Naive B cell (primary cell): ENCODE results near the gene MCF2L. TPM values are rescaled to one million over a fixed set of nuclear protein-coding genes. Genes with fewer than 3 reads are reported as not detected.
"Not testable (repeated sequence)": the region's sequence is repeated elsewhere in the genome, so short reads cannot be mapped to it uniquely, and the experiment has no call there.

Source experiments
- ATAC-seq, 2 donors: fragments of 150-1000 bp; cut with Tn5 transposase; 2 replicates each; pipeline ENCODE4 v1.10.0; 2021; ENCODE audit warnings: low read depth in 2 of 2, mild to moderate bottlenecking in 2 of 2, moderate library complexity in 2 of 2
- DNase-seq: peaks from one replicate; pipeline ENCODE4 v3.0.0; 2022
- H3K27ac Mint-ChIP-seq, 6 donors: one replicate each; pipeline ENCODE4 v1.8.0; 2020 to 2022; ENCODE audit warnings: mild to moderate bottlenecking in 6 of 6, mixed read lengths in 6 of 6, moderate library complexity in 5 of 6, inconsistent platforms in 2 of 6
- H3K27me3 Mint-ChIP-seq, 3 donors: one replicate each; pipeline ENCODE4 v1.8.0; 2021 to 2022; ENCODE audit warnings: mixed read lengths in 3 of 3, mild to moderate bottlenecking in 1 of 3
- H3K36me3 Mint-ChIP-seq, 2 donors: one replicate each; pipeline ENCODE4 v1.8.0; 2020 to 2022; ENCODE audit warnings: mixed read lengths in 2 of 2, inconsistent platforms in 1 of 2, mild to moderate bottlenecking in 1 of 2
- H3K4me1 Mint-ChIP-seq, 3 donors: one replicate each; pipeline ENCODE4 v1.8.0; 2020 to 2022; ENCODE audit warnings: mixed read lengths in 3 of 3, inconsistent platforms in 1 of 3, mild to moderate bottlenecking in 1 of 3, moderate library complexity in 1 of 3
- H3K4me3 Mint-ChIP-seq, 8 donors: one replicate each; pipeline ENCODE4 v1.8.0; 2020 to 2022; ENCODE audit warnings: mild to moderate bottlenecking in 8 of 8, mixed read lengths in 8 of 8, moderate library complexity in 8 of 8, inconsistent platforms in 2 of 8
- H3K9me3 Mint-ChIP-seq, 7 donors: one replicate each; pipeline ENCODE4 v1.8.0; 2020 to 2022; ENCODE audit warnings: mixed read lengths in 7 of 7, mild to moderate bottlenecking in 5 of 7, inconsistent platforms in 2 of 7, moderate library complexity in 1 of 7
- polyA plus RNA-seq, 6 donors: library from polyadenylated mRNA; unstranded; fragments of 300-500 nt; fragmentation: Illumina TruSeq; gene quantifications; one replicate each; pipeline ENCODE4 v1.2.3, GENCODE V29; 2021; ENCODE audit warnings: low read depth in 6 of 6

Gene MCF2L
- polyA plus RNA-seq, 6 donors from 2014 or later: 2.1 to 4.7 (median 4.2) TPM

DNA sequence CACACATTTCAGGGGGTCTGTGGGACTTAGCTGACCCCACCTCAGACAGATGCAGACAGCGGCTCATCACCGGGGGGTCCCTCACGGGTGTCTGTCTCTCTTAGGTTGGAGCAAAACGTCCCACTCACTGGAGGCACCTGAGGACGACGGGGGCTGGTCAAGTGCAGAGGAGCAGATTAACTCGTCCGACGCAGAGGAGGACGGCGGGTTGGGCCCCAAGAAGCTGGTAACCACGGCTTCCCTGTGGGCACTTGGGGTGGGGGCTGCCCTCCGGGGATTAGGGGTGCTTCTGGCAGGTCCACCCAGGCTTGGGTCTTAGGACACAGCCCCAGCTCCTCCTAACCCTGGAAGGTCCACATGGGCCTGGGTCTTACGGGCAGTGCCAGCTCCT lies 125.4 kb downstream of the MCF2L start:
- no peak overlapping the region for H3K27ac Mint-ChIP-seq
- ATAC-seq: no peak
- no peaks in the 10 kb centered on the region for H3K9me3 Mint-ChIP-seq
- no peak for DNase-seq
- no peaks in the 10 kb centered on the region for H3K27me3 Mint-ChIP-seq
- H3K4me1 Mint-ChIP-seq: no peaks in the 10 kb centered on the region
- no peak overlapping the region for H3K4me3 Mint-ChIP-seq
- H3K36me3 Mint-ChIP-seq: peaks cover 7 to 19% of the 10 kb centered on the region in 2 donors

DNA sequence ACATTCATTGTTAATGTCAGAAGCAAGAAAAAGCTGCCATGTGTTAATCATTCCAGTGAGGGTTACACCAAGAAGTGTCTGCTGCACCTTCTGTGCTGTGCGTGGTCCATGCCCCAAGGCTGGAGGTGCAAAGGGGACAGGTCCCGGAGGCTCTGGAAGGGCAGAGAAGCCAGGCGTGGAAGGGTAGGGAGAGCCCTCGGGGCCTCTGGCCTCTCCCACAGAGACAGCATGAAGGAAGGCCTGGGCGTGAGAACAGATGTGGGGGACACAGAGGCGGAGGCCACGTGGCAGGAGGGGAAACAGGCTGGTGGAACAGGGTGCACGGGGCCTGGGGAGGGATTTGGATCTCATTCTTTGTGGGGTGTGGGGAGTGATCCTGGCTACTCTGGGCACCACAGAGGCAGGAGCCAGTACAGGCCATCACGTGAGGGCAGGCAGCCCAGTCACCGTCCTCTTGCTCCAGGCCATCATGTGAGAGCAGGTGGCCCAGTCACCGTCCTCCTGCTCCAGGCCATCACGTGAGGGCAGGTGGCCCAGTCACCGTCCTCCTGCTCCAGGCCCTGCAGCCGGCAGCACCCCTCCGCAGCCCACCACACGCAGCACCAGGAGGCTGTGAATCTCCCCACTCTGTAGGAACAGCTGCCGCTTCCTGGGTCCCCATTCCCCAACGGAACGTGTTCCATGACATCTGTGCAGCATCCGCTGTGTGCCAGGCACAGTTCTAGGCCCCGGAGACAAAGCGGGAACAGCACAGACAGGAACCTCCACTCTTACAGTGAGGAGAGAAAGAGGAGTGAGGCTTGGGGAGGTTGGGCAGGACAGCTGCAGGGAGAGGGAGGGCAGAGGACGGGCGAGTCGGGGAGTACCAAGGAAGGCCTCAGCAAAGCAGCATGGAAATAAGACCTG lies 126.4 kb downstream of the MCF2L start:
- Mint-ChIP-seq H3K9me3 (no peaks in the 10 kb centered on the region), H3K4me1 (no peaks in the 10 kb centered on the region), H3K27ac (peak overlapping the region in 1 of 6 donors; percentile 20), H3K4me3 (peak overlapping the region in 1 of 8 donors; percentile 29), H3K36me3 (peaks cover 7 to 19% of the 10 kb centered on the region in 2 donors), H3K27me3 (no peaks in the 10 kb centered on the region)
- DNase-seq (no peak), ATAC-seq (no peak)

DNA sequence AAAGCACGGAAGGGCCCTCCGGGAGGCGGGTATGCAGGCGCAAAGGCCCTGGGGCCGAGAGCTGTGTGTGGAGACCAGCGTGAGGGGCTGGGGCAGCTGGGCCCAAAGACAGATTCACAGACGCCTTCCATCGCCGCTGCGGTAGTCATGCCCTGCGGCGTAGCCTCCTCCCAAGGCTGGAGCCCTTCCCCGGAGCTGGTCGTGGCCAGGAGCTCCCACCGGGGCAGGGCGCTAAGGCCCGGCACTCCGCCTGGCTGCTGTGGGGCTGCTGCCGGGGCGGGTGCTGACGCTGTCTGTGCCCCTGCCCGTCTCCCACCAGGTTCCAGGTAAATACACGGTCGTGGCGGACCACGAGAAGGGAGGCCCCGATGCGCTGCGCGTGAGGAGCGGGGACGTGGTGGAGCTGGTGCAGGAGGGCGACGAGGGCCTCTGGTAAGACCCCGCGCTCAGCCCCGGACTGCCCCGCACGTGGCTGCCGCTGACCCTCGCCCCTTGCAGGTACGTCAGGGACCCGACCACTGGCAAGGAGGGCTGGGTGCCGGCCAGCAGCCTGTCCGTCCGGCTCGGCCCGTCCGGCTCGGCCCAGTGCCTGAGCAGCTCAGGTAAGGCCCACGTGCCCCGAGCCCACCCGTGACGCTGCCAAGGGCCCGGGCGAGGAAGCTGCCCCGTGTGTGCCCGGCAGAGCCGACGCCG lies 127.2 kb downstream of the MCF2L start:
- Mint-ChIP-seq H3K36me3 (peaks cover 7 to 19% of the 10 kb centered on the region in 2 donors), H3K9me3 (no peaks in the 10 kb centered on the region), H3K4me3 (peak overlapping the region in 1 of 8 donors; percentile 29), H3K27ac (no peak overlapping the region), H3K4me1 (no peaks in the 10 kb centered on the region), H3K27me3 (no peaks in the 10 kb centered on the region)
- ATAC-seq (no peak), DNase-seq (no peak)

DNA sequence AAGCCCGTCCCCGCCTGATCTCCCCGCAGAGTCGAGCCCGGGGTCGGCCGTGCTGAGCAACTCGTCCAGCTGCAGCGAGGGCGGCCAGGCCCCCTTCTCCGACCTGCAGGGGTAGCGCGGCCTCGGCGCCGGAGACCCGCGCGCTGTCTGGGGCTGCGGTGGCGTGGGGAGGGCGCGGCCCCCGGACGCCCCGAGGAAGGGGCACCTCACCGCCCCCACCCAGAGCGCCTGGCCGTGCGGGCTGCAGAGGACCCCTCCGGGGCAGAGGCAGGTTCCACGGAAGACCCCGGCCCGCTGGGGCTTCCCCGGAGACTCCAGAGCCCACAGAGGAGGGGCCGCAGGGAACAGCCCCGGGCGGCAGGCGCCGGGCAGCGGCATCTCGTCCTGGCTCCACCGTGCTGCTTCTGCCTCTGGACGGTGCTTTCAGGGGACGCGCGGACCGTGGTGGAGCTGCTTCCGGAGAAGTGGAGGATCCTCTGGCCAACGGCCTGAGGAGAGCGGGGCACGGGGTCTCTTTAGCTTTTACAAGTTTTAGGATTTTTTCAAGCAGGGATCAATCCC lies 127.8 kb downstream of the MCF2L start:
- no peaks in the 10 kb centered on the region for H3K27me3 Mint-ChIP-seq
- no peak overlapping the region for H3K4me3 Mint-ChIP-seq
- H3K9me3 Mint-ChIP-seq: no peaks in the 10 kb centered on the region
- ATAC-seq: no peak
- H3K36me3 Mint-ChIP-seq: peaks cover 7 to 19% of the 10 kb centered on the region in 2 donors
- H3K27ac Mint-ChIP-seq: no peak overlapping the region
- H3K4me1 Mint-ChIP-seq: no peaks in the 10 kb centered on the region
- no peak for DNase-seq

DNA sequence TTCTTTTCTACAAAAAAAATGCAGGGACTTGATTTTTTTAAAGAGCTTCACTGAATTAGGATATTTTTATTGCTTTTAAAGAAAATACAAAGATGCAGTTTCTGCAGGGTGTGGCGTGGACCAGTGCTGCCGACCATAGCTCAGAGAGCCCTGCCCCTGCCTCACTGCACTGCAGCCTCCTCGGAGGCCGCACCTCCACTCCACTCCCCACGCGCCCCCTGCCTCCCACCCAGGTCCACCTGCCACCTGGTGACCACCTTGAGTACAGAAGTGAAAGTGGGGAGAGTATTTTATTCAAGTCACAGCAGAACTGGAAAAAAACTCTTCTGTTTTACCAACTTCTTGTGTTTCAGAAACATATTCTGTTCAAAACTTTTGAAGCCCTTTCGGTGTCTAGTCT lies 128.6 kb downstream of the MCF2L start:
- Mint-ChIP-seq H3K4me3 (no peak overlapping the region), H3K27me3 (peaks cover 0 to 1% (median 0%) of the 10 kb centered on the region in 3 donors), H3K36me3 (peaks cover 7 to 19% of the 10 kb centered on the region in 2 donors), H3K27ac (no peak overlapping the region), H3K9me3 (no peaks in the 10 kb centered on the region), H3K4me1 (no peaks in the 10 kb centered on the region)
- ATAC-seq (no peak), DNase-seq (no peak)

DNA sequence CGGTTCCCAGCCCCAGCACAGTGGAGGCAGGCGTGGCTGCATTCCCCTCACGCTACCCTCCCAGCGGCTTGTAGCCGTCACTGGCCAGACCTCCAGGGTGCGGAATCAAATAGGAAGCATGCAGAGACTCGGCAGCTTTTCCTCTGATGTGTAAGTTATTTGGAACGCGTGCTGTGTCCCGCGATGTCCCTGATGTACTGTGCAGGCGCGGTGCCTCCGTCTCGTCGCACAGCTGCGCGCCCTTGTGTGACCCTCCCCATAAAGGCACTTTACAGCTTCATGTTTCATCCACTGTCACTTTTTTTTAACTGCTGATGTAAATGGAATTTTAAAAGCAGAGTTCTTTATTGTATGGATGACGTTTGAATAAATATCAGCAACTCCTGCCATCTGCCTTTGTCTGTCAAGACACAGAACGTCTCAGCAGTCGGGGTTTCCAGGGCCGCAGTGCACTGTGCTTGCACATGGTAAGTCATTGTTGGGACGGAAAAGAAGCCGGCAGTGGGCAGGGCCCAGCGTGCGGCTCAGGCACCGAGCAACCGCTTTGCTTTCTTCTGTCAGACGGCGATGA lies 129.2 kb downstream of the MCF2L start:
- no peak for ATAC-seq
- peaks cover 7 to 19% of the 10 kb centered on the region in 2 donors for H3K36me3 Mint-ChIP-seq
- H3K27ac Mint-ChIP-seq: peak overlapping the region in 2 of 6 donors; percentile 37 to 42
- H3K27me3 Mint-ChIP-seq: peaks cover 0 to 5% (median 0%) of the 10 kb centered on the region in 3 donors
- H3K9me3 Mint-ChIP-seq: no peaks in the 10 kb centered on the region
- H3K4me3 Mint-ChIP-seq: no peak overlapping the region
- DNase-seq: no peak
- no peaks in the 10 kb centered on the region for H3K4me1 Mint-ChIP-seq

GRCh38 chr13:113099142-113099541 lies 130.1 kb downstream of the MCF2L start:
- Mint-ChIP-seq H3K27me3 (peaks cover 0 to 5% (median 2%) of the 10 kb centered on the region in 3 donors), H3K36me3 (peaks cover 7 to 19% of the 10 kb centered on the region in 2 donors), H3K4me1 (no peaks in the 10 kb centered on the region), H3K4me3 (no peak overlapping the region), H3K27ac (no peak overlapping the region), H3K9me3 (no peaks in the 10 kb centered on the region)
- no peak for DNase-seq
- ATAC-seq: no peak

GRCh38 chr13:113102302-113102701 lies 133.3 kb downstream of the MCF2L start:
- DNase-seq, H3K36me3 Mint-ChIP-seq, ATAC-seq, H3K4me3 Mint-ChIP-seq, H3K9me3 Mint-ChIP-seq, H3K27ac Mint-ChIP-seq, H3K4me1 Mint-ChIP-seq: not testable (repeated sequence)
- peaks cover 8 to 15% (median 10%) of the 10 kb centered on the region in 3 donors for H3K27me3 Mint-ChIP-seq

- Mint-ChIP-seq H3K9me3 (peaks cover 0 to 1% (median 0%) of the 10 kb centered on the region in 7 donors), H3K4me1 (no peaks in the 10 kb centered on the region), H3K27me3 (peaks cover 8 to 15% (median 10%) of the 10 kb centered on the region in 3 donors), H3K36me3 (peaks cover 7 to 8% of the 10 kb centered on the region in 2 donors), H3K27ac (no peak overlapping the region), H3K4me3 (no peak overlapping the region)
- DNase-seq (no peak), ATAC-seq (no peak)
Measured at GRCh38 chr13:113102727-113103126, 133.7 kb downstream of the MCF2L start.

DNA sequence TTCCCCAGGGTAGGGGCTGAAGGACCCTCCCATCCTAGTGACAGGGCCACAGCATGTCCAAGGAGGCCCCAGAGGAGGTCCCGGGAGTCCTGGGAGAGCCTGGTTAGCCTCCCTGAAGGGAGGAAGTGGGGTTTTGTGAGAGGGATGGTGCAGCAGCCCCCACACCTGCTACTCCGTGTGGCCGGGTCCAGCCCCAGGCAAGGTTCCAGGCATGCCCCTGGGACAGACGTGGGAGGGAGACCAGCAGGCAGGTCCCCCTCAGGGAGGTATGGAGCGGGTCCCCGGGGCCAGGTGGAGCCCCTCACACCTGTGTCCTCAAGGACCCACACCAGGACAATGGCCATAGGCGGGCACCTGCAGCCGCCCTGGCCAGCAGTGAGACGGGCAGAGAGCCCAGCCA lies 134.6 kb downstream of the MCF2L start:
- Mint-ChIP-seq H3K27ac (no peak overlapping the region), H3K4me3 (no peak overlapping the region), H3K4me1 (no peaks in the 10 kb centered on the region)

GRCh38 chr13:113105032-113105920 lies 136.3 kb downstream of the MCF2L start, which contains the start of gene F7:
Gene F7 (plus strand): TSS chr13:113105791. CDS start chr13:113105842, 51 bp downstream.
- no peak within 1 kb of the TSS for H3K4me3 Mint-ChIP-seq
- peaks cover 0 to 1% (median 0%) of the 10 kb centered on the region in 7 donors for H3K9me3 Mint-ChIP-seq
- H3K4me1 Mint-ChIP-seq: no peaks in the 10 kb centered on the region
- no peak for ATAC-seq
- peaks cover 8 to 15% (median 10%) of the 10 kb centered on the region in 3 donors for H3K27me3 Mint-ChIP-seq
- no peak for DNase-seq
- peak within 1 kb of the TSS in 1 of 6 donors; percentile 71 for H3K27ac Mint-ChIP-seq
- no peaks in the 10 kb centered on the region for H3K36me3 Mint-ChIP-seq

More for the DNA sequence above, 134.6 kb downstream of the MCF2L start:
- Mint-ChIP-seq H3K36me3 (peaks cover 2 to 4% of the 10 kb centered on the region in 2 donors), H3K27me3 (peaks cover 8 to 15% (median 10%) of the 10 kb centered on the region in 3 donors), H3K9me3 (peaks cover 0 to 1% (median 0%) of the 10 kb centered on the region in 7 donors)
- DNase-seq (no peak), ATAC-seq (no peak)

DNA sequence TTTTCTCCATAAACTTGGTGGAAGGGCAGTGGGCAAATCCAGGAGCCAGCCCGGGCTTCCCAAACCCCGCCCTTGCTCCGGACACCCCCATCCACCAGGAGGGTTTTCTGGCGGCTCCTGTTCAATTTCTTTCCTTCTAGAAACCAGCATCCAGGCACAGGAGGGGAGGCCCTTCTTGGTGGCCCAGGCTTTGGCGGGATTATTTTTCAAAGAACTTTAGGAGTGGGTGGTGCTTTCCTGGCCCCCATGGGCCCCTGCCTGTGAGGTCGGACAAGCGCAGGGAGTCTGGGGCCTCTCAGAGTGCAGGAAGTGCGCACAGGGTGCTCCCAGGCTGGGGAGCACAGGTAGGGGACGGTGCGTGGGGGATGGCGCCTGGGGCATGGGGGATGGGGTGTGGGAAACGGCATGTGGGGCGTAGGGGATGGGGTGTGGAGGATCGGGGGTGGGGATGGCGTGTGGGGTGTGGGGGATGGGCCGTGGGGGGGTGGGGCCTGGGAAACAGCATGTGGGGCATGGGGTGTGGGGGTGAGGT lies 137.0 kb downstream of the MCF2L start:
- H3K4me1 Mint-ChIP-seq: no peaks in the 10 kb centered on the region
- peaks cover 0 to 1% (median 0%) of the 10 kb centered on the region in 7 donors for H3K9me3 Mint-ChIP-seq
- DNase-seq: no peak
- no peaks in the 10 kb centered on the region for H3K36me3 Mint-ChIP-seq
- peaks cover 8 to 18% (median 10%) of the 10 kb centered on the region in 3 donors for H3K27me3 Mint-ChIP-seq
- ATAC-seq: no peak
- H3K27ac Mint-ChIP-seq: no peak overlapping the region
- H3K4me3 Mint-ChIP-seq: no peak overlapping the region
